Keratinocyte (primary cell): ENCODE measurements around the gene ZNF664. TPM values are rescaled to one million over a fixed set of nuclear protein-coding genes. Genes with fewer than 3 reads are reported as not detected.

ENCODE experiments used
- DNase-seq: peaks from one replicate; pipeline ENCODE4 v3.0.0-alpha.2; 2011; ENCODE audit warnings: low read depth, missing footprints, low spot score
- FAIRE-seq: peaks from 2 replicates; lab custom pipeline; 2011; peaks lifted over from hg19 to GRCh38; lab: Jason Lieb, UNC
- H2AFZ ChIP-seq: 2 replicates; pipeline ENCODE4 v1.6.0; 2012; ENCODE audit warnings: low read length, control low read depth, inconsistent platforms; ENCODE audit not compliant: control insufficient read depth
- H3K27ac ChIP-seq: 2 replicates; pipeline ENCODE4 v1.5.1; 2011; ENCODE audit warnings: low read length; ENCODE audit not compliant: control insufficient read depth, insufficient read depth
- H3K27me3 ChIP-seq: 3 replicates; pipeline ENCODE4 v1.6.0; 2011; ENCODE audit warnings: low read length; ENCODE audit not compliant: control insufficient read depth, insufficient read depth; ENCODE audit errors: extremely low read depth
- H3K36me3 ChIP-seq, 2 experiments: 2 replicates in 1 of 2; 3 replicates in 1 of 2; pipeline ENCODE4 v1.5.1; 2011; ENCODE audit warnings: low read length in 2 of 2, mild to moderate bottlenecking in 1 of 2; ENCODE audit not compliant: control insufficient read depth in 2 of 2, insufficient read depth in 2 of 2; ENCODE audit errors: extremely low read depth in 1 of 2
- H3K4me1 ChIP-seq: 3 replicates; pipeline ENCODE4 v1.5.1; 2011; ENCODE audit warnings: low read length; ENCODE audit not compliant: control insufficient read depth, insufficient read depth; ENCODE audit errors: extremely low read depth
- H3K4me2 ChIP-seq: 3 replicates; pipeline ENCODE4 v1.6.0; 2011; ENCODE audit warnings: low read depth, low read length; ENCODE audit not compliant: control insufficient read depth, insufficient read depth; ENCODE audit errors: extremely low read depth
- H3K4me3 ChIP-seq, 3 experiments: fragments of 200-600 bp in 1 of 3; sonication (generic) in 1 of 3; 2 replicates in 2 of 3; 3 replicates in 1 of 3; pipeline ENCODE4 v1.5.1; 2011 to 2016; ENCODE audit warnings: low read length in 3 of 3, mild to moderate bottlenecking in 3 of 3, control low read depth in 2 of 3, inconsistent platforms in 1 of 3, low read depth in 1 of 3, mixed read lengths in 1 of 3, mixed run types in 1 of 3, moderate library complexity in 1 of 3; ENCODE audit not compliant: control insufficient read depth in 2 of 3, insufficient read depth in 2 of 3; ENCODE audit errors: extremely low read depth in 1 of 3
- H3K79me2 ChIP-seq: 2 replicates; pipeline ENCODE4 v1.6.0; 2012; ENCODE audit warnings: low read length; ENCODE audit not compliant: control insufficient read depth, insufficient read depth
- H3K9ac ChIP-seq: 3 replicates; pipeline ENCODE4 v1.6.0; 2011; ENCODE audit warnings: low read length; ENCODE audit not compliant: control insufficient read depth, insufficient read depth; ENCODE audit errors: extremely low read depth
- H3K9me1 ChIP-seq: 3 replicates; pipeline ENCODE4 v1.6.0; 2011; ENCODE audit warnings: low read length; ENCODE audit not compliant: control insufficient read depth, insufficient read depth; ENCODE audit errors: extremely low read depth
- H3K9me3 ChIP-seq: 2 replicates; pipeline ENCODE4 v1.5.1; 2012; ENCODE audit warnings: low read depth, low read length; ENCODE audit not compliant: control insufficient read depth
- H4K20me1 ChIP-seq: 3 replicates; pipeline ENCODE4 v1.6.0; 2011; ENCODE audit warnings: low read length; ENCODE audit not compliant: control insufficient read depth, insufficient read depth; ENCODE audit errors: extremely low read depth
- CTCF ChIP-seq, 3 experiments: IDR thresholded peaks in 1 of 3; conservative IDR thresholded peaks in 1 of 3; optimal IDR thresholded peaks in 1 of 3; 2 replicates in 2 of 3; 3 replicates in 1 of 3; pipeline versions ENCODE3 to v1.5.1; 2011; ENCODE audit warnings: low read length in 3 of 3, mild to moderate bottlenecking in 3 of 3, moderate library complexity in 2 of 3, control low read depth in 1 of 3, inconsistent platforms in 1 of 3; ENCODE audit not compliant: insufficient read depth in 2 of 3; ENCODE audit errors: extremely low read depth in 1 of 3
- EZH2 ChIP-seq: IDR thresholded peaks from one replicate; pipeline ENCODE4 v1.6.1; 2012; ENCODE audit warnings: inconsistent platforms, mild to moderate bottlenecking, low read length, moderate library complexity
- dilution Hi-C: fragments of 300-500 bp; cut with MboI; formaldehyde crosslinking; loops from one replicate; pipeline ENCODE4 v1.7.0; 2020; ENCODE audit warnings: low sequenced_read_pairs; ENCODE audit not compliant: extremely low pct_ligation_motif_present
- polyA plus RNA-seq, 5 experiments: library from polyadenylated mRNA; depleted of rRNA in 3 of 5; stranded (reverse) in 3 of 5; stranded (forward) in 1 of 5; unstranded in 1 of 5; fragments of >200 nt; gene quantifications; 1 replicate in 1 of 5; 2 replicates in 3 of 5; 3 replicates in 1 of 5; pipeline versions ENCODE4 v1.2.1 to v1.2.3, GENCODE V29; 2011 to 2012; ENCODE audit warnings: missing spikeins in 2 of 5, low read depth in 1 of 5, low replicate concordance in 1 of 5

Gene ZNF664
- polyA plus RNA-seq, 1 donor (not counting 4 experiments of a cell fraction or from before 2014, with no cell fraction given): 48.7 TPM

- H3K9me1 ChIP-seq: no peaks in the 10 kb centered on the region
- H2AFZ ChIP-seq: no peak overlapping the region
- no peak for DNase-seq
- H3K9me3 ChIP-seq: no peaks in the 10 kb centered on the region
- no peak overlapping the region for H3K27ac ChIP-seq
- H3K79me2 ChIP-seq: peaks cover 4% of the 10 kb centered on the region
- H3K4me2 ChIP-seq: no peak overlapping the region
- no peaks in the 10 kb centered on the region for H3K27me3 ChIP-seq
- peaks cover 0 to 2% of the 10 kb centered on the region in 2 experiments for H3K36me3 ChIP-seq
- H3K9ac ChIP-seq: no peak overlapping the region
- dilution Hi-C loops: no loop called here
- no peak overlapping the region for H3K4me3 ChIP-seq
- no peak for FAIRE-seq
- H4K20me1 ChIP-seq: no peaks in the 10 kb centered on the region
- TF ChIP-seq CTCF (optimal IDR thresholded peaks at IDR 0.05 in 1 of 3, IDR thresholded peaks at IDR 0.05 in 1 of 3, conservative IDR thresholded peaks at IDR 0.05 in 1 of 3; ENCODE audit: extremely low read depth in 1 of 3, insufficient read depth in 2 of 3, low read length in 3 of 3) (no peak), EZH2 (no peak)
- no peaks in the 10 kb centered on the region for H3K4me1 ChIP-seq
These were observed 9.3 kb downstream of the ZNF664 start for GRCh38 chr12:123982269-123982668.

GRCh38 chr12:123983822-123984485, 10.9 kb downstream of the ZNF664 start:
- DNase-seq (no peak), FAIRE-seq (peak; percentile 48)
- H3K9me1 ChIP-seq: no peaks in the 10 kb centered on the region
- no peaks in the 10 kb centered on the region for H3K27me3 ChIP-seq
- no peaks in the 10 kb centered on the region for H3K9me3 ChIP-seq
- no peak overlapping the region for H3K4me3 ChIP-seq
- H3K4me2 ChIP-seq: no peak overlapping the region
- peaks cover 4% of the 10 kb centered on the region for H3K79me2 ChIP-seq
- H3K36me3 ChIP-seq: peaks cover 0 to 3% of the 10 kb centered on the region in 2 experiments
- peak; percentile 56 to 64 (median 59) for TF ChIP-seq CTCF (optimal IDR thresholded peaks at IDR 0.05 in 1 of 3, IDR thresholded peaks at IDR 0.05 in 1 of 3, conservative IDR thresholded peaks at IDR 0.05 in 1 of 3; ENCODE audit: extremely low read depth in 1 of 3, insufficient read depth in 2 of 3, low read length in 3 of 3)
- TF ChIP-seq EZH2: no peak
- H4K20me1 ChIP-seq: no peaks in the 10 kb centered on the region
- H2AFZ ChIP-seq: no peak overlapping the region
- H3K4me1 ChIP-seq: no peaks in the 10 kb centered on the region
- no peak overlapping the region for H3K27ac ChIP-seq
- no peak overlapping the region for H3K9ac ChIP-seq
- dilution Hi-C loops: no loop called here
